A673 (cell line): ENCODE measurements around the gene PPP1CA. TPM values are rescaled to one million over a fixed set of nuclear protein-coding genes. Genes with fewer than 3 reads are reported as not detected.

ENCODE experiments used
- BruUV-seq: library from RNA; stranded (reverse); fragments of 400-500 nt; replicated peaks from 2 replicates; lab custom pipeline; 2021; lab: Mats Ljungman, UMichigan
- CTCF ChIA-PET: fragments of 300-600 bp; sonication (Branson Sonifier 250); formaldehyde crosslinking; loops from one replicate; lab custom pipeline; 2022; ENCODE audit warnings: antibody characterized with exemption; lab: Charles Lee
- POLR2A ChIA-PET: fragments of 300-600 bp; sonication (Branson Sonifier 250); formaldehyde crosslinking; loops from one replicate; lab custom pipeline; 2022; ENCODE audit warnings: antibody characterized with exemption; ENCODE audit not compliant: low non-redundant PET; lab: Charles Lee
- DNase-seq: peaks from one replicate; pipeline ENCODE4 v3.0.0-alpha.2; 2015; ENCODE audit warnings: low spot score
- H3K27ac ChIP-seq: fragments of 200-600 bp; sonication (generic); 2 replicates; pipeline ENCODE4 v1.5.1; 2016; ENCODE audit warnings: mixed run types, low read depth, mild to moderate bottlenecking, mixed read lengths, antibody characterized with exemption, low read length; ENCODE audit not compliant: poor library complexity, severe bottlenecking
- H3K27me3 ChIP-seq: fragments of 200-600 bp; sonication (generic); replicated peaks from 2 replicates; pipeline ENCODE4 v1.6.1; 2017; ENCODE audit warnings: mixed run types, low read depth, mild to moderate bottlenecking, mixed read lengths, antibody characterized with exemption, low read length; ENCODE audit not compliant: insufficient read depth, poor library complexity
- H3K36me3 ChIP-seq: fragments of 200-600 bp; sonication (generic); 2 replicates; pipeline ENCODE4 v1.6.1; 2016; ENCODE audit warnings: mixed run types, mild to moderate bottlenecking, mixed read lengths, antibody characterized with exemption, low read length; ENCODE audit not compliant: insufficient read depth, poor library complexity, severe bottlenecking
- H3K4me1 ChIP-seq: fragments of 200-600 bp; sonication (generic); 2 replicates; pipeline ENCODE4 v1.6.1; 2017; ENCODE audit warnings: mixed run types, mild to moderate bottlenecking, mixed read lengths, antibody characterized with exemption, low read length; ENCODE audit not compliant: insufficient read depth, poor library complexity, severe bottlenecking
- H3K4me3 ChIP-seq: fragments of 200-600 bp; sonication (generic); 2 replicates; pipeline ENCODE4 v1.5.1; 2016; ENCODE audit warnings: low read depth, mixed run types, mild to moderate bottlenecking, mixed read lengths, low read length; ENCODE audit not compliant: poor library complexity, severe bottlenecking
- H3K9me3 ChIP-seq: fragments of 200-600 bp; sonication (generic); 2 replicates; pipeline ENCODE4 v1.6.1; 2016; ENCODE audit warnings: mixed run types, low read depth, mild to moderate bottlenecking, mixed read lengths, antibody characterized with exemption, low read length; ENCODE audit not compliant: poor library complexity, severe bottlenecking
- EZH2 ChIP-seq: fragments of 200-600 bp; sonication (generic); IDR thresholded peaks from 2 replicates; pipeline ENCODE4 v1.6.1; 2017; ENCODE audit warnings: borderline replicate concordance, low read depth, mild to moderate bottlenecking, mixed read lengths, antibody characterized with exemption, low read length; ENCODE audit not compliant: poor library complexity, severe bottlenecking
- intact Hi-C: fragments of 100-400 bp; cut with micrococcal nuclease; formaldehyde crosslinking; loops from one replicate; pipeline ENCODE4 v1.10.0; 2022; ENCODE audit not compliant: unreplicated experiment
- total RNA-seq: library from RNA; stranded (reverse); gene quantifications from 2 replicates; pipeline ENCODE4 v1.2.3, GENCODE V29; 2021
- TF ChIP-seq, protein P1 (sequence below): fragments of 300-800, 200-600 bp; sonication (generic); conservative IDR thresholded peaks from 2 replicates; pipeline ENCODE4 v1.5.1; 2017; ENCODE audit warnings: low read depth, mild to moderate bottlenecking, antibody characterized with exemption, low read length, moderate library complexity, mixed read lengths

Gene PPP1CA
- total RNA-seq, 1 experiment from 2014 or later: 239 TPM

DNA sequence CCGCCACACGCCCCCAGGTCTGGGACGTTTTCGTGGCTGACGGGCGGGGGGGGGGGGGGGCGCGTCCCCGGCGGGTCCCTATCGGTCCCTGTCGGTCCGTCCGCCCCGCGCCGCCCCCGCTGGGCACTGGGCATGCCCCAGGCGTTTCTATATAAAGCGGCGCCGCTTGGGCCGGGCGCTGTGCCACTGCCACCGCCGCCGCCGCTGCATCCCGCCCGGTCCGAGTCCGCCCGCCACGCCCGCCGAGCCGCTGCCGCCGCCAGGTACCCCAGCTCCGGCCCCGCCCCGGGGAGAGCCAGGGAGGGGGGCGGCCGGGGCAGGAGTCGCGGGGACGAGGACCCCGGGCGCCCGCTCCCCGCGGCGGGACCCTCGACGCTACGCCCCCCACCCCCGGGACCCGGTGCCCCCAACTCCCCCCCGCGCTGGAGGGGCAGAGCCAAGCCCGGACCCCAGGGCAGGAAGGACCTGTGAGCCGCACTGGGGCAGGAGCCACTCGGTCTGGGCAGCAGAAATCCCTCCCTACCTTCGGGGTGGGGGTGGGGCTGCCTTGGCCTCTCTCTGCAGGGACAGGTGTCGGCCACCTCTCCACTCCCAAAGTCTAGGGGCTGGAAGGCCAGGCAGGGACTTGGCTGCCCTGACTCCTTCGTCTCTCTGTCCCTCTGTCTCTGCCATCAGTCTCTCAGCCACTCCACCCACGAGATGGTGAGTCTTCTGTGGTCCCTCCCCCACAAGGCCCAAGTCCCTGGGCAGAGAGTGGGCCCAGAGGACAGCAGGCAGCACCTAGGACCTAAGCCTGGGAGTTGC, 14.0 kb upstream of the PPP1CA start, which contains the start of gene CARNS1:
Gene CARNS1 (plus strand): TSS at position 178 of the 804 bp plus-strand sequence. CDS start 522 bp downstream, at position 700.
- CTCF ChIA-PET: no interaction called here
- Histone ChIP-seq H3K4me3 (peak within 1 kb of the TSS; percentile 37), H3K4me1 (peaks cover 36% of the 10 kb centered on the region), H3K27ac (no peak within 1 kb of the TSS), H3K27me3 (no peaks in the 10 kb centered on the region), H3K36me3 (no peaks in the 10 kb centered on the region), H3K9me3 (no peaks in the 10 kb centered on the region)
- BruUV-seq: no TSS peak
- intact Hi-C loops: no loop called here
- no peak for DNase-seq
- TF ChIP-seq EZH2: no peak
- TF ChIP-seq, protein P1, sequence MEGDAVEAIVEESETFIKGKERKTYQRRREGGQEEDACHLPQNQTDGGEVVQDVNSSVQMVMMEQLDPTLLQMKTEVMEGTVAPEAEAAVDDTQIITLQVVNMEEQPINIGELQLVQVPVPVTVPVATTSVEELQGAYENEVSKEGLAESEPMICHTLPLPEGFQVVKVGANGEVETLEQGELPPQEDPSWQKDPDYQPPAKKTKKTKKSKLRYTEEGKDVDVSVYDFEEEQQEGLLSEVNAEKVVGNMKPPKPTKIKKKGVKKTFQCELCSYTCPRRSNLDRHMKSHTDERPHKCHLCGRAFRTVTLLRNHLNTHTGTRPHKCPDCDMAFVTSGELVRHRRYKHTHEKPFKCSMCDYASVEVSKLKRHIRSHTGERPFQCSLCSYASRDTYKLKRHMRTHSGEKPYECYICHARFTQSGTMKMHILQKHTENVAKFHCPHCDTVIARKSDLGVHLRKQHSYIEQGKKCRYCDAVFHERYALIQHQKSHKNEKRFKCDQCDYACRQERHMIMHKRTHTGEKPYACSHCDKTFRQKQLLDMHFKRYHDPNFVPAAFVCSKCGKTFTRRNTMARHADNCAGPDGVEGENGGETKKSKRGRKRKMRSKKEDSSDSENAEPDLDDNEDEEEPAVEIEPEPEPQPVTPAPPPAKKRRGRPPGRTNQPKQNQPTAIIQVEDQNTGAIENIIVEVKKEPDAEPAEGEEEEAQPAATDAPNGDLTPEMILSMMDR: no peak
- POLR2A ChIA-PET: no interaction called here

DNA sequence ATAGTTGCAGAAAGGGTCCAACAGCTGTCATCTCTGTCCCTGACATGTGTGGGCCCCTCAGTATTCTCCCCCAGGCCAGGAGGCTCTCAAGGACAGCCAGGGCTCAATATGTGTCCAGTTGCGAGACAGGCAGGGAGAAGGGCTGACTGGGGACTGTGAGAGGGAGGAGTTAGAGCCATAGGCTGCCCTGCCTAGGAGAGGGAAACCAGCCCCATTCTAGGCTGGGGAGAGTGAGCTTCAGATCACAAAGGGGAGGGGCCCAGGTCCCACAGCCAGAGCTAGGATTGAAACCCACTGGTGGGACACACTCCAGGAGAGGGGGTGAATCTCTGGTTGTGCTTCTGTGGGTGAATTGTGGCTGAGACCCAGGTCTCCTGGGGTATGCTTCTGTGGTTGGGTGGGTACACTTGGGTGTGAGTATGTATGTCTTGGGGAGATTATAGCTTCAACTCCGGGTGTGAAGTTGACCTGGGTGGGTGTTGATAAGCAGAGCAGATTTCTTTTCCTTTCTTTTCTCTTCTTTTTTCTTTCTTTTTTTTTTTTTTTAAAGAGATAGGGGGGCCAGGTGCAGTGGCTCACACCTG, 11.7 kb upstream of the PPP1CA start:
- intact Hi-C loops: no loop called here
- no peaks in the 10 kb centered on the region for H3K36me3 ChIP-seq
- H3K4me3 ChIP-seq: no peak overlapping the region
- no peak overlapping the region for H3K27ac ChIP-seq
- H3K4me1 ChIP-seq: peaks cover 25% of the 10 kb centered on the region
- H3K27me3 ChIP-seq: no peaks in the 10 kb centered on the region
- DNase-seq: no peak
- no peak for TF ChIP-seq EZH2
- TF ChIP-seq, protein P1: no peak
- no TSS peak for BruUV-seq
- ChIA-PET CTCF (interaction anchor here (1.2 kb wide), 1 partner anchor 12 kb away, joined by 5 read pairs; the partner anchor contains the start of gene PPP1CA), POLR2A (interaction anchor here (0.6 kb wide), 1 partner anchor 349 kb away, joined by 10 read pairs; no protein-coding TSS in a partner anchor)
- H3K9me3 ChIP-seq: no peaks in the 10 kb centered on the region

DNA sequence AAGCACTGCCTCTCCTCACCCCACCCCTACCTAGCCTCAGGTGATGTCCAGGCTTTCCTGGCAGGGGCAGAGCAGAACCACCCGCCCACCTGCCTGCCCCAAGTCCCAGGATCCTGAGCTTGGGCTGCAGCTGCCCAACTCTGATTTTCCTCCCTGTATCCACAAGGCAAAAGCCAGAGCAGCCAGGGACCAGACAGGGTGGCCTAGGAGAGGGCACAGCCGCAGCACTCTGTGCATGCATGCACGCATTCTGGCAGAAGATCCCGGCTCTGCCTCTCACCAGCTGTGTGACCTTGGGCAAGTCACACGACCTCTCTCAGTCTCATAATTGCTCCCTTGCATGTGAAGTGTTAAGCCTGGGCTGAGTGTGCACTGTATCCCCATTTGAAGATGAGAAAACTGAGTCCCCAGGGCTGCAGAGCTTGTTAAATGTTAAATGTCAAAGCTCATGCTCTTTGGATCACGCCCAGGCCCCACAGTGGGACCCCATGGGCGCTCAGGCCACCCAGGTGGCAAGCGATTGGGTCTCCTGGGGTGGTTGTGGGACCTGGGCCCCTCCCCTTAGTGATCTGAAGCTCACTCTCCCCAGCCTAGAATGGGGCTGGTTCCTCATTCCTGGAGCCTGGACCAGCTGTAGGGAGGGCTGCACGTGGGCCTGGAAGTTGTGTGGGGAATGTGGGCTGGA, 11.0 kb upstream of the PPP1CA start:
- TF ChIP-seq, protein P1: no peak
- no peak for TF ChIP-seq EZH2
- ChIA-PET POLR2A (no interaction called here), CTCF (interaction anchor here (1.2 kb wide), 1 partner anchor 11 kb away, joined by 5 read pairs; the partner anchor contains the start of gene PPP1CA)
- Histone ChIP-seq H3K9me3 (no peaks in the 10 kb centered on the region), H3K27ac (no peak overlapping the region), H3K27me3 (no peaks in the 10 kb centered on the region), H3K36me3 (no peaks in the 10 kb centered on the region), H3K4me1 (peaks cover 25% of the 10 kb centered on the region), H3K4me3 (no peak overlapping the region)
- no TSS peak for BruUV-seq
- intact Hi-C loops: no loop called here
- no peak for DNase-seq
